ENCODE data around the gene SHKBP1.

- TF ChIP-seq CTCF (IDR thresholded peaks at IDR 0.05; ENCODE audit: low read depth, low read length, missing input control), result no peak
- TF ChIP-seq TAF1 (conservative IDR thresholded peaks at IDR 0.05), result no peak
- TF ChIP-seq RXRA (IDR thresholded peaks at IDR 0.05), result no peak
- TF ChIP-seq, protein P1, sequence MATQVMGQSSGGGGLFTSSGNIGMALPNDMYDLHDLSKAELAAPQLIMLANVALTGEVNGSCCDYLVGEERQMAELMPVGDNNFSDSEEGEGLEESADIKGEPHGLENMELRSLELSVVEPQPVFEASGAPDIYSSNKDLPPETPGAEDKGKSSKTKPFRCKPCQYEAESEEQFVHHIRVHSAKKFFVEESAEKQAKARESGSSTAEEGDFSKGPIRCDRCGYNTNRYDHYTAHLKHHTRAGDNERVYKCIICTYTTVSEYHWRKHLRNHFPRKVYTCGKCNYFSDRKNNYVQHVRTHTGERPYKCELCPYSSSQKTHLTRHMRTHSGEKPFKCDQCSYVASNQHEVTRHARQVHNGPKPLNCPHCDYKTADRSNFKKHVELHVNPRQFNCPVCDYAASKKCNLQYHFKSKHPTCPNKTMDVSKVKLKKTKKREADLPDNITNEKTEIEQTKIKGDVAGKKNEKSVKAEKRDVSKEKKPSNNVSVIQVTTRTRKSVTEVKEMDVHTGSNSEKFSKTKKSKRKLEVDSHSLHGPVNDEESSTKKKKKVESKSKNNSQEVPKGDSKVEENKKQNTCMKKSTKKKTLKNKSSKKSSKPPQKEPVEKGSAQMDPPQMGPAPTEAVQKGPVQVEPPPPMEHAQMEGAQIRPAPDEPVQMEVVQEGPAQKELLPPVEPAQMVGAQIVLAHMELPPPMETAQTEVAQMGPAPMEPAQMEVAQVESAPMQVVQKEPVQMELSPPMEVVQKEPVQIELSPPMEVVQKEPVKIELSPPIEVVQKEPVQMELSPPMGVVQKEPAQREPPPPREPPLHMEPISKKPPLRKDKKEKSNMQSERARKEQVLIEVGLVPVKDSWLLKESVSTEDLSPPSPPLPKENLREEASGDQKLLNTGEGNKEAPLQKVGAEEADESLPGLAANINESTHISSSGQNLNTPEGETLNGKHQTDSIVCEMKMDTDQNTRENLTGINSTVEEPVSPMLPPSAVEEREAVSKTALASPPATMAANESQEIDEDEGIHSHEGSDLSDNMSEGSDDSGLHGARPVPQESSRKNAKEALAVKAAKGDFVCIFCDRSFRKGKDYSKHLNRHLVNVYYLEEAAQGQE (IDR thresholded peaks at IDR 0.05), result no peak
- TF ChIP-seq MAX (IDR thresholded peaks at IDR 0.05), result no peak
- no peak for TF ChIP-seq FOXA1 (IDR thresholded peaks at IDR 0.05)
- no peak for TF ChIP-seq EGR1 (IDR thresholded peaks at IDR 0.05; ENCODE audit: low read depth in 2 of 2)
- TF ChIP-seq YY1 (IDR thresholded peaks at IDR 0.05), result no peak
Observed at GRCh38 chr19:40616941-40617340, 40.3 kb downstream of the SHKBP1 start.
